HG03565 (cell line): Measurements from ENCODE around the gene TSPAN18.

Experiments used
- ATAC-seq: cut with Tn5 transposase; IDR thresholded peaks from one replicate; pipeline ENCODE4 v1.9.1; 2021; ENCODE audit warnings: mild to moderate bottlenecking, moderate library complexity; ENCODE audit not compliant: unreplicated experiment

Gene TSPAN18

GRCh38 chr11:44711113-44711786, 15.5 kb upstream of the TSPAN18 start:
- no peak for ATAC-seq

- ATAC-seq, result no peak
Measured at GRCh38 chr11:44711787-44712608, 14.8 kb upstream of the TSPAN18 start.

- ATAC-seq, result no peak
Measured at GRCh38 chr11:44713022-44713421, 13.7 kb upstream of the TSPAN18 start.

GRCh38 chr11:44716256-44716655, 10.5 kb upstream of the TSPAN18 start:
- no peak for ATAC-seq

DNA sequence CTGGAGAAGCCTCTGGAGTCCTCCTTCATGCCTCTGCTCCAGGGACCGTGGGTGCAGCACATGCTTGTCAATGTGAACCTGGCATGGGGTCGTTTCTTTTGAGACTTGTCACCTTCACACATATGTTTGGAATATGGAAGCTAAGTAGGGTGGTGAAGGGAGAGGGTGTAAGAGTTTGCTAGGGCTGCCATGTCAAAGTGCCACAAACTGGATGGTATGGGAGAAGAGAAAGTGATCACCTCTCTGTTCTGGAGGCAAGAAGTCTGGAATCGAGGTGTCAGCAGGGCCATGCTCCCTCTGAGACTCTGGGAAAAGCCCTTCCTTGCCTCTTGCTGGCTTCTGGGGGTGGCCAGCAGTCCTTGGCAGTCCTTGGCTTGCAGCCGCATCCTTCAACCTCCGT, 8.7 kb upstream of the TSPAN18 start:
- no peak for ATAC-seq

GRCh38 chr11:44718612-44719390, 8.0 kb upstream of the TSPAN18 start:
- ATAC-seq, result no peak

DNA sequence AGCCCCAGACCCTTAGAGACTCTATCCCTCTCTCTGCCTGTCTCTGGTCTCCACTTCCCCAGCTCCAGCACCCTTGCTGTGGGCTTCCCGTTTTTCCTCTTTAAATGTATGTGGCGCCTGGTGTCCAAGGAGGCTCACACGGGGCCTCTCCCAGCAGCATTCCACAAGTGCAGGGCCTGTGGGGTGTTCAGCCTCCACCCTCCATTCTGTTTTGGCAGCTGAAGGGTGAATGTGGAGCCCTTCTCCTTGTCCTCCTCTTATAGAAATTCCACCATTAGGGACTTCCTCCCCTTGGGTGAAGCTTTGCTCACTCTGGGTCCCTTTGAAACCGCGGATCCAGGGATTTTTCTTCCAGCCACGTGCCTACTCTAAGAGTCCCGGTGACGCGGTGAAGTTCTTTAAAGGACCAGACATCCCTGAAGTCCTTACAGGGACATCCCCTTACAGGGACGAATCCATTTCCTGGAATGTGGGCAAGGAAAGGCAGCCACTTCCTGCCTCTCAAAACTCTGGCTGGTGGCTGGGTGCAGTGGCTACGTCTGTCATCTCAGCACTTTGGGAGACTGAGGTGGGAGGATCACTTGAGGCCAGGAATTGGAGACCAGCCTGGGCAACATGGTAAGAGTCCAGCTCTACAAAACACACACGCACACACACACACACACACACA, 1.6 kb upstream of the TSPAN18 start:
- ATAC-seq, result no peak

DNA sequence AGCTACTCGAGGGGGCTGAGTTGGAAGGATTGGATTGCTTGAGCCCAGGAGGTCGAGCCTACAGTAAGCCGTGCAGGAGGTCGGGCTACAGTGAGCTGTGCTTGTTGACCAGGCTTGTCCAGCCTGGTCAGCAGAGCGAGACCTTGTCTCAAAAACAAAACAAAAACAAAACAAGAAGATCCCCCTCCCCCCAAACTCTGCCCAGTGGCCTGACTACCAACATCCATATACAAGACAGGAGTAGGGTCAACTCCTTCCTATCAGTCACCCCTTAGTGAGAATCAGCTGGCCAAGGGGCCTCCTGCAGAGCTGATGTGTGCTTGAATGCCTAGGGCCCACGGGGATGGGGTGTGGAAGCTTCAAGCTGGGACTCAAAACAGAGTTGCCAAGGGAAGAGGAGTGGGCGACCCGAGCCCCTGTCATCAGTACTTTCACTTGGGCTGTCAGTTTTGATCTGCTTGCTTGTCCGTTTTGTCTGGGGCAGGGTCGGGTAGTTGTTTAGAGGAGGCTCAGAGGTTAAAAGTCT, 942 bp upstream of the TSPAN18 start:
- ATAC-seq, result no peak

GRCh38 chr11:44727114-44727372, 281 bp downstream of the TSPAN18 start:
- no peak for ATAC-seq

DNA sequence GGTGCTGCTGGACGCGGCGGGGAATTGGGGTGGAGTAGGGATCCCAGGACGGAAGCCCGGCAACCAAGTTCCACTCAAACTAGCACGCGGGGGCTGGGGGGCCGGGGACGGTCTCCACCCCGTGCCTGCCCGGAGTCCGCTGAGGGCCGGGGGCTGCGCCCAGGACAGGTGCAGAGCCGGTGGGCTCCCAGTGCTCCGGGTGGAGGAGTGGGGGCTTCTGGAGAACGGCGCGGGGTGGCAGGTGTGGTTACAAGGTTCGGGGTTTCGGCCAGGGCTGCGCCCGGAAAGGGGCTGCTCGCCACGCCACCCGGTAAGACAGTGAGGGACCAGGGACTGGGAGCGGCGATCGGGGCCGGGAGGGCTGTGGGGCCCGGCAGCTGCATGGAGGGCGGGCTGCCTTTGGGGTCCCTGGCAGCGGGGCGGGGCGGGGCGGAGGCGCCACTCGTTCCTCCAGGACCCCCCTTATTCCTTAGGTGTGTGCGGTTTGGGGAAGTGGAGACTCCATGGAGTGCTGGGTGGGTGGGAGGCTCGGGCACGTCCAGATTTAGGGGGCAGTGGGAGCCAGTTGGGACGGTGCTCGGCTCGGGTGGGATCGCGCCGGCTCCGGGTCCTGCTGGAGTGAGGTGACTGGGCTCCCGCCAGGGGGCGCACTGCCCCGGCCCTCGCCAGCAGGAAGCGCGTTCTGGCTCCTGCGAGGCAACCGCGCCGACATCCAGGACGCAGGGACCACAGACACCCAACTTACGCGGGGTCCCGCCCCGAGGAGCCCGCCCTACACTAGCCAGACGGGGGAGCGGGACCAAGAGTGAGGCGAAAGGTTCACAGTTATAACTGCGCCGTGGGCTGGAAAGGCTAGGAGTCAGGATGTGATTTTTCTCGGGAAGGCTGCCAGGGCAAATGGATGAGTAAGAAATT, 868 bp downstream of the TSPAN18 start:
- peak; percentile 53 for ATAC-seq

DNA sequence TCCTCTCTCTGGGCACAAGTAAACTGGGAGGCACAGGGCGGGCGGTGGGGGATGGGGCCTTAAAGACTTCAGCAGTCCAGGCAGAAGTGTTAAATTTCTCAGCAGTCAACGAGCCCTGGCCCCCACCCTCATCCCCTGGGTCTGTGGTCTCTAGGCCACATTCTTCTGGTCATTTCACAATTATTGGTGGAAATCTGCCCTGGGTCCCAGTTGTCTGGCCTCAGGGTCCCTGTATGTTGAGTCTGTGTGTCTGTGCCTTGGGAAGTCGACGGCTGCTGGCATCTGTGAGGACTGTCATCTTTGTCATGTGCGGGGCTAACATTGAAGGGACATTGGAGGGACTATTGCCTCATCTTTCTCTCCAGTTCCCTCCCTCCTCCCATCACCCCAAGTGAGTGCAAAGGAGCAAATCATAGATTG, 1.7 kb downstream of the TSPAN18 start:
- ATAC-seq, result no peak

- ATAC-seq, result no peak
Measured at GRCh38 chr11:44729063-44729462, 2.3 kb downstream of the TSPAN18 start.

- ATAC-seq, result no peak
Measured at GRCh38 chr11:44729713-44730112, 3.0 kb downstream of the TSPAN18 start.

- no peak for ATAC-seq
Measured at GRCh38 chr11:44730775-44731174, 4.0 kb downstream of the TSPAN18 start.

DNA sequence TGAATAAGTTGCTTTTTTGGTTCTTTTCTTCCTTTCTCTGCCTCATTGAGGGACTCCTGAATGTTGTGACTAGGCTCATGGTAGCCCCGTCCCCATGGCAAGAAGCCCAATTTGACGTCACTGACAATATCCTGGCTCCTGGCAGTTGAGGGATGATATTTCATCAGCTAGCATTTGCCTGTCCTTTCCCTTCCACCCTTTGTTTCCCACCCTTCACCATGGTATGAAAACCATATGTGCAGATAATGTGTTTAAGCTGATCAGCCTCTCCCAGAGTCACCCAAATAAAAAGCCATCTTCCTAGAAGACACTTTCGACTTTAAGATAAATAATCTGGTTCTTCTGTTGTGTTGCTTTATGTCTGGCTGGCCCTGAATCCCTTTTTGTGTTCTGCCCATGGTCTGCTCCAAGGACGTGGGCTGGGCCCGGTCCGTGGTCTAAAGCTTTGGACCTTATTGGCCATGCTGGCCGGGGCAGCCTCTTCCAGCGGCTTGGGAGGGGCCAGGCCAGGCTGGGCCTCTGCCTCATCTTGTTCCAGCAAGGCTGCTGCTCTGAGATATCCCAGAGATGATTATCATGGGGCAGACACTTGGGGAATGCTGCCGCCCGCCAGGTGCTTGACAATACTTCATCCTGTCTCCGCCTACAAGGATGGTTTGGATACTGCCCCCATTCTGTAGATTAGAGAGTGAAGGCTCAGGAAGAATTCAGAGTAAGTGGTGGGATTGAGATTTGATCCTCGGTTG, 5.1 kb downstream of the TSPAN18 start:
- ATAC-seq, result no peak

DNA sequence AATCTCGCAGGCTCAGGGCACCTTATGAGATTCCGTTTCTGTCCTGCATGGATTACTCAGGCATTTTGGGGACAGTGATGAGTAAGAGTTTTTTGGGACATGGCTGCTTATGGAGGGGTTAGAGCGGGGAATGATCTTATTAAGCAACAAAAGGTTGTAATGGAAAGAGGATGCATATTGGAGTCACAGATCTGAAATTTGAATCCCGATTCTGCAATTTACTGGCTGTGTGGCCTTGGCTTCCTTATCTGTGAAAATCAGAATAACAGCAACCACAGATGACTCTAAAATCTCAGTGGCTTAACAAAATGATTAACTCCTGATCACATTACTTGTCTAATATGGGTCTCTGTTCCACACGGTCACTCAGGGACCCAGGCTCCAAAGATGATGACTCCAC, 5.8 kb downstream of the TSPAN18 start:
- no peak for ATAC-seq

GRCh38 chr11:44733877-44734276, 7.1 kb downstream of the TSPAN18 start:
- no peak for ATAC-seq

GRCh38 chr11:44734843-44735381, 8.2 kb downstream of the TSPAN18 start:
- no peak for ATAC-seq

GRCh38 chr11:44736791-44737190, 10.0 kb downstream of the TSPAN18 start:
- ATAC-seq, result no peak
